Measurements from ENCODE around the gene PIPOX. TPM values are rescaled to one million over a fixed set of nuclear protein-coding genes. Genes with fewer than 3 reads are reported as not detected.

The PIPOX gene
- total RNA-seq, 4 donors from 2014 or later = 0.52 to 11.2 (median 6.7) TPM

DNA sequence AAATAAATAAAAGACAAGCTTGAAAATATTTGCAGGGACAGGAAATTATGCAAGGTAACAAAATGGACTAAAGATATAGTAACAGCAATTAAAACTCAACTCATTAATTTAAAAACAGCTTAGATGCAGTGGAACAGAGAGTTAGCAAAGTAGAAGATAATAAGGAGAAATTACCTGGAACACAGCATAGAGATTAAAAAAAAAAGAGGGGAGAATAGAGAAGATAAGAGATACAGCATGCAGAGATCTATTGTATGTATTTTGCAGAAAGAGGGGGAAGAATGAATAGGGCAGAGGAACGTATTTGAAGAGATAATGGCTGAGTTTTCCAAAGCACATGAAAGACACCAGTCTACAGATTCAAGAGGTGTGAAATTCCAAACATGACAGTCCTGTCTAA is 8.4 kb upstream of the PIPOX start:
- peaks cover 0 to 23% (median 0%) of the 10 kb centered on the region in 3 donors for H3K9me3 ChIP-seq
- H3K27ac ChIP-seq = no peak overlapping the region
- WGBS, 2 donors (ENCODE audit: low coverage in 1 of 2) = 40 to 88% methylated on average over 1 of the region's 1 CpG
- no peak for ATAC-seq
- no peak overlapping the region for H3K4me3 ChIP-seq
- no peaks in the 10 kb centered on the region for H3K36me3 ChIP-seq
- TF ChIP-seq POLR2AphosphoS5 (IDR thresholded peaks at IDR 0.05) (no peak), EP300 (IDR thresholded peaks at IDR 0.05) (no peak)
- H3K27me3 ChIP-seq = peaks cover 24% of the 10 kb centered on the region
- no peaks in the 10 kb centered on the region for H3K4me1 ChIP-seq

- peaks cover 15% of the 10 kb centered on the region for H3K27me3 ChIP-seq
- no peak for ATAC-seq
- no peaks in the 10 kb centered on the region for H3K36me3 ChIP-seq
- no CpG with 5 or more reads among the region's 5 CpGs for WGBS, 2 donors (ENCODE audit: low coverage in 1 of 2)
- peaks cover 0 to 3% (median 0%) of the 10 kb centered on the region in 3 donors for H3K4me1 ChIP-seq
- no peak for TF ChIP-seq POLR2AphosphoS5 (IDR thresholded peaks at IDR 0.05)
- no peak for TF ChIP-seq EP300 (IDR thresholded peaks at IDR 0.05)
- TF ChIP-seq, protein P1, sequence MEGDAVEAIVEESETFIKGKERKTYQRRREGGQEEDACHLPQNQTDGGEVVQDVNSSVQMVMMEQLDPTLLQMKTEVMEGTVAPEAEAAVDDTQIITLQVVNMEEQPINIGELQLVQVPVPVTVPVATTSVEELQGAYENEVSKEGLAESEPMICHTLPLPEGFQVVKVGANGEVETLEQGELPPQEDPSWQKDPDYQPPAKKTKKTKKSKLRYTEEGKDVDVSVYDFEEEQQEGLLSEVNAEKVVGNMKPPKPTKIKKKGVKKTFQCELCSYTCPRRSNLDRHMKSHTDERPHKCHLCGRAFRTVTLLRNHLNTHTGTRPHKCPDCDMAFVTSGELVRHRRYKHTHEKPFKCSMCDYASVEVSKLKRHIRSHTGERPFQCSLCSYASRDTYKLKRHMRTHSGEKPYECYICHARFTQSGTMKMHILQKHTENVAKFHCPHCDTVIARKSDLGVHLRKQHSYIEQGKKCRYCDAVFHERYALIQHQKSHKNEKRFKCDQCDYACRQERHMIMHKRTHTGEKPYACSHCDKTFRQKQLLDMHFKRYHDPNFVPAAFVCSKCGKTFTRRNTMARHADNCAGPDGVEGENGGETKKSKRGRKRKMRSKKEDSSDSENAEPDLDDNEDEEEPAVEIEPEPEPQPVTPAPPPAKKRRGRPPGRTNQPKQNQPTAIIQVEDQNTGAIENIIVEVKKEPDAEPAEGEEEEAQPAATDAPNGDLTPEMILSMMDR (IDR thresholded peaks at IDR 0.05) = no peak
- TF ChIP-seq POLR2A (IDR thresholded peaks at IDR 0.05) = no peak
- H3K4me3 ChIP-seq = no peak overlapping the region
- H3K27ac ChIP-seq = no peak overlapping the region
- H3K9me3 ChIP-seq = peaks cover 0 to 23% (median 0%) of the 10 kb centered on the region in 3 donors
These were observed 6.4 kb upstream of the PIPOX start for GRCh38 chr17:29036584-29036983.

GRCh38 chr17:29037739-29038084 is 5.2 kb upstream of the PIPOX start:
- Histone ChIP-seq H3K27me3 (peaks cover 7% of the 10 kb centered on the region), H3K4me1 (peaks cover 0 to 3% (median 0%) of the 10 kb centered on the region in 3 donors), H3K9me3 (peaks cover 0 to 23% (median 0%) of the 10 kb centered on the region in 3 donors), H3K36me3 (no peaks in the 10 kb centered on the region), H3K4me3 (no peak overlapping the region), H3K27ac (no peak overlapping the region)
- no peak for ATAC-seq
- TF ChIP-seq EP300 (IDR thresholded peaks at IDR 0.05) (no peak), POLR2AphosphoS5 (IDR thresholded peaks at IDR 0.05) (no peak), POLR2A (IDR thresholded peaks at IDR 0.05) (no peak)
- TF ChIP-seq, protein P1 (IDR thresholded peaks at IDR 0.05) = no peak
- WGBS, 2 donors (ENCODE audit: low coverage in 1 of 2) = 63 to 75% methylated on average over 10 of the region's 10 CpGs

GRCh38 chr17:29038085-29038795 is 4.7 kb upstream of the PIPOX start:
- ATAC-seq = no peak
- Histone ChIP-seq H3K27me3 (peaks cover 7% of the 10 kb centered on the region), H3K9me3 (peaks cover 0 to 23% (median 0%) of the 10 kb centered on the region in 3 donors), H3K27ac (no peak overlapping the region), H3K36me3 (no peaks in the 10 kb centered on the region), H3K4me1 (peaks cover 0 to 3% (median 0%) of the 10 kb centered on the region in 3 donors), H3K4me3 (no peak overlapping the region)
- TF ChIP-seq, protein P1 (IDR thresholded peaks at IDR 0.05) = no peak
- no peak for TF ChIP-seq EP300 (IDR thresholded peaks at IDR 0.05)
- TF ChIP-seq POLR2AphosphoS5 (IDR thresholded peaks at IDR 0.05) = no peak
- no peak for TF ChIP-seq POLR2A (IDR thresholded peaks at IDR 0.05)
- WGBS, 2 donors (ENCODE audit: low coverage in 1 of 2) = 25 to 50% methylated on average over 6 to 9 of the region's 15 CpGs

- no peak for TF ChIP-seq EP300 (IDR thresholded peaks at IDR 0.05)
- no peak for TF ChIP-seq POLR2A (IDR thresholded peaks at IDR 0.05)
- TF ChIP-seq, protein P1 (IDR thresholded peaks at IDR 0.05) = no peak
- no peak for TF ChIP-seq POLR2AphosphoS5 (IDR thresholded peaks at IDR 0.05)
- 23 to 27% methylated on average over 2 to 3 of the region's 13 CpGs for WGBS, 2 donors (ENCODE audit: low coverage in 1 of 2)
- Histone ChIP-seq H3K27ac (no peak overlapping the region), H3K27me3 (peaks cover 7% of the 10 kb centered on the region), H3K36me3 (no peaks in the 10 kb centered on the region), H3K4me3 (no peak overlapping the region), H3K4me1 (peaks cover 0 to 3% (median 0%) of the 10 kb centered on the region in 3 donors), H3K9me3 (peaks cover 0 to 9% (median 0%) of the 10 kb centered on the region in 3 donors)
- peak; percentile 65 for ATAC-seq
These were observed 3.0 kb upstream of the PIPOX start for GRCh38 chr17:29039764-29040598.

Data from gastroesophageal sphincter (tissue), 4 donors.